NAMALWA (cell line): Measurements from ENCODE around the gene IL17B.

Experiments used
- DNase-seq: peaks from one replicate; pipeline ENCODE4 v3.0.0-alpha.2; 2015; ENCODE audit warnings: low spot score

IL17B gene

GRCh38 chr5:149376711-149377447, 2.2 kb downstream of the IL17B start:
- DNase-seq, result no peak

GRCh38 chr5:149376104-149376503, 3.0 kb downstream of the IL17B start:
- DNase-seq, result no peak

GRCh38 chr5:149375434-149375833, 3.7 kb downstream of the IL17B start:
- DNase-seq, result no peak

GRCh38 chr5:149374801-149375200, 4.3 kb downstream of the IL17B start:
- no peak for DNase-seq

GRCh38 chr5:149374303-149374702, 4.8 kb downstream of the IL17B start:
- DNase-seq, result no peak

GRCh38 chr5:149372932-149373331, 6.2 kb downstream of the IL17B start:
- no peak for DNase-seq

- no peak for DNase-seq
These were observed 6.9 kb downstream of the IL17B start for GRCh38 chr5:149372076-149372795.

- peak; percentile 77 for DNase-seq
These were observed 7.7 kb downstream of the IL17B start for GRCh38 chr5:149371296-149371962.

GRCh38 chr5:149370878-149371277, 8.2 kb downstream of the IL17B start:
- DNase-seq, result no peak

GRCh38 chr5:149367972-149368645, 11.0 kb downstream of the IL17B start:
- DNase-seq, result no peak

GRCh38 chr5:149367249-149367971, 11.7 kb downstream of the IL17B start:
- peak; percentile 82 for DNase-seq

- DNase-seq, result no peak
These were observed 12.8 kb downstream of the IL17B start for GRCh38 chr5:149366169-149366729.

GRCh38 chr5:149365418-149365817, 13.7 kb downstream of the IL17B start:
- no peak for DNase-seq

GRCh38 chr5:149364719-149365118, 14.4 kb downstream of the IL17B start:
- no peak for DNase-seq

- no peak for DNase-seq
These were observed 15.2 kb downstream of the IL17B start for GRCh38 chr5:149363936-149364335.

- DNase-seq, result no peak
These were observed 15.7 kb downstream of the IL17B start for GRCh38 chr5:149363358-149363757.

- DNase-seq, result no peak
These were observed 16.6 kb downstream of the IL17B start for GRCh38 chr5:149362541-149362940.

- DNase-seq, result no peak
These were observed 18.8 kb downstream of the IL17B start for GRCh38 chr5:149360272-149360671.

GRCh38 chr5:149358868-149359495, 20.1 kb downstream of the IL17B start:
- DNase-seq, result no peak

- DNase-seq, result peak; percentile 48
These were observed 20.8 kb downstream of the IL17B start for GRCh38 chr5:149358294-149358651.
